GM19452 (cell line): ENCODE measurements around the gene SCAPER.
"Not testable (repeated sequence)": the region's sequence is repeated elsewhere in the genome, so short reads cannot be mapped to it uniquely, and the experiment has no call there.

Experiments used
- ATAC-seq: cut with Tn5 transposase; IDR thresholded peaks from one replicate; pipeline ENCODE4 v1.9.1; 2021; ENCODE audit not compliant: unreplicated experiment

The SCAPER gene

DNA sequence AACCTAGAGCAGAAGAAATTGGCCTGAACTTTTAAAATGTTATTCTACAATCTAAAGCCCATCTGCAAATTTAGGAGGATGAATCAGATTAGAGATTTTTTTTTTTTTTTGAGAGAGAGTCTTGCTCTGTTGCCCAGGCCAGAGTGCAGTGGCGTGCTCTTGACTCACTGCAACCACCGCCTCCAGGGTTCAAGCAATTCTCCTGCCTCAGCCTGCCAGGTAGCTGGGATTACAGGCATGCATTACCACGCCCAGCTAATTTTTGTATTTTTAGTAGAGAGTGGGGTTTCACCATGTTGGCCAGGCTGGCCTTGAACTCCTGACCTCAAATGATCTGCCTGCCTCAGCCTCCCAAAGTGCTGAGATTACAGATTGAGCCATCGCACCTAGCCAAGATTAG, 607.2 kb downstream of the SCAPER start:
- not testable (repeated sequence) for ATAC-seq
